ENCODE measurements around the gene ARL2.

Gene ARL2

DNA sequence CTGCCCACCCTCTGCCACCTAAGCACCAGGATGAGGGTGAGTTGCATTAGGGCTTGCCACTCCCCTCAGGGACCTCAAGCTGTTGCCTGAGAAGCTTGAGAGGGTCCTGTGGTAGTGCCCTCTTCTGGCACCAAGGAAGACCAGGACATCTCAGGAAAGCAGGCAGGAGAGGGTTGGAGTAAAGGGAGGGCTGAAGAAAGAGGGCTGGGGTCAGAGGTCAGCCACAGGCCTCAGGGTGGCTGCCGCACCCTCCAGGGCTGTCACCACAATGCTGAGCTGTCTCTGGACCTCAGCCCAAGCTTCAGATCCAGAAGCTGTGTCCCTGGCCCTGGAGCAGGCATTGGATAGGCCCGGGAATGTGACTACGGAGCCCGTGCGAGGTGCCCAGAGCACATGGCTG is 31.1 kb downstream of the ARL2 start:
- DNase-seq = no peak

DNA sequence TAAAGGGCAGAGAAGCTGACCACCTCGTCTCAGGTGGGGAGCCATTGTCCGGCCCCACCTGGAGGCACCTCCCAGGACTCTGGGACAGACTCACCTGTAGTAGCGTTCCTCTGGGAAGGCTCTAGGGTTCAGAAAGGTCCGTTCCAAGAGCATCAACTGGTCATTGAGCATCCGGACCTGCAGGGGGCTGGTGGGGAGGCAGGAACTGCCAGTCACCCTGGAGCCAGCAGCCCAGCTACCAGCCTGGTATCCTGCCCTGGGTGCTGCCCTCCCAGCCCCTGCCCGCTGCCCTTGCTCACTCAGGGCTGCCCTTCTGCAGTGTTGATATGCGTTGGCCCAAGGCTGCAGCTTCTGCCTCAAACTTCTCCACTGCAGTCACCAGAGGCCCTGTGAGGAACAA is 31.8 kb downstream of the ARL2 start:
- no peak for DNase-seq

DNA sequence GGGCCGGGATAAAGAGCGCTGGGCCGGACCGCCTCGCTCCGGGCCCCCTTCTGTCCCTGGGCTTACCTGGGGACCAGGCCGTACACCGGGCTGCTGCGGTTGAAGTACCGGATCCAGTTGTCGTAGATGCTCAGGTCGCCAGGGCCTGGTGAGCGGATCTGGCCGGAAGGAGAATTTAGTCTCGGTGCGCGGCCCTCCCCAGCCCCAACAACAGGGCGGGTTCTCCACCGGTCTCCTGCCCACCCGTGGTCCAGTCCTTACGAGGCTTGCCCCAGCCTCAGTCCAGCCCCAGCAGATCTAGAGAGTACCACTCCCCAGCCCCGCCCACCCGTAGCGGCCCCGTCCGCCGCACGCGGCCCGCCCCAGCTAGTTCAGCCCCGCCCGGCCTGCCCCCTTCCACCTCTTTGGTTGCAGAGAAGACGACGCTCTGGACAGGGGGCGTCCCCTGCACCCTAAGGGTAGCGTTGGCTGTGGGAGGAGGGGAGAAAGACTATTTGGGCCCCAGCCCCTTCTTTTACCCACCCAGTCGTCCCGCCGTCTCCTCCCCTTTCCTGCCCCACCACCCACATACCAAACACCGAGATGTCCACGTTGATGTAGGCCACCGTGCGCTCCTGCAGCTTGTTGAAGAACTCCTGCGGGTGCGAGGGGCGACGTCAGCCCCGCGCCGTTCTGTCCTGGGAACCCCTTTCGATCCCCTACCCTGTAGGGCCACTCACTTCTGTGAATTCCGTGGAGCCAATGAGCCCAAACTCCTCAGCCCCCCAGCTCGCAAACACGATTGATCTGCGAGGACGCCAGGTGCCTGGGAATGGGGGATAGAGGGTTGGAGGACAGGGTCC is 33.8 kb downstream of the ARL2 start:
- DNase-seq = no peak

DNA sequence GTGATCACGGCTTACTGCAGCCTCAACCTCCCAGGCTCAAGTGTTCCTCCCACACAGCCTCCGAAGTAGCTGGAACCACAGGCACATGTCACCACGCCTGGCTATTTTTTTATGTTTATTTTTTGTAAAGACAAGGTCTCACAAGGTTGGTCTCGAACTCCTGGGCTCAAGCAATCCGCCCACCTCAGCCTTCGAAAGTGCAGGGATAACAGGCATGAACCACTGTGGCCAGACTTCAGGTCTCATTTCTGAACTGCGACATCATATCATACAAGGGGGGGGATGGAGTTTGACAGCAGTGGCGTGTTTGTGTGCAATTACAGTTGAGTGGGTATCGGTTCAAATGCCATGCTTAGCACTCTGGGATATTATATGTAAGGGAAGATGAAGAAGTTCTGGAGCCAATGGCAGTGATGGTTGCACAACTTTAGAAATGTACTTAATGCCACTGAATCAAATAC is 37.5 kb downstream of the ARL2 start:
- no peak for DNase-seq

DNA sequence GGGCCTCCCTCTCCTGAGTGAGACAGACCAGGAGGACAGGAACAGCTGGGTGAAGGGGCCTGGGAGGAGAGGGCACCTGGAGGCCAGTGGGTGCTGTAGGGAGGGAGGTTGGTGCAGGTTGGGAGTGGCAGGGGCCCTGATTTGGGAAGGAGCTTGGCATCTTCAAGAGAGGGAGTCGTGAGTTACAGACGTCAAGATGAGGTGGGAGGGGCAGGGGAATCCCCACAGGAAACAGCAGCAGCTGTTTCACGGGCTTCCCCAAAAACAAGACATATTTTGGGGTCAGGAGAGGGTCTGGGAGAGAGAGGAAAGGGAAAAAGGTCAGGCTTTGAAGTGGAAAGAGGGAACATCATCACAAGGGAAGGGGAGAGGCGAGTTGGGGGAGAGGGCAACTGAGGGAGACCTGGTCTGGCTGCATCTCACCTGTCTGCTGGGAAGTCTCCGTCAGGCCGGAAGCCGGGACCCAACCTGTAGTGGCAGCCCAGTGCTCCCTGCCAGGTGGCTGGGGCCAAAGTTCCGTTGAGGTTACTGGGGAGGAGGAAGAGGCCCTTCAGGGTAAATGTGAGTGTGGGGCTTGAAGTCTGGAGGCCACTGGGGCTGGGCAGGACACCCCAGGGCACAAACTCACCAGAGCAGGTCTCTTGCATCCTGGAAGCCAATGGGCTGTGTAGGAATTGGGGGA is 40.0 kb downstream of the ARL2 start:
- DNase-seq = no peak

DNA sequence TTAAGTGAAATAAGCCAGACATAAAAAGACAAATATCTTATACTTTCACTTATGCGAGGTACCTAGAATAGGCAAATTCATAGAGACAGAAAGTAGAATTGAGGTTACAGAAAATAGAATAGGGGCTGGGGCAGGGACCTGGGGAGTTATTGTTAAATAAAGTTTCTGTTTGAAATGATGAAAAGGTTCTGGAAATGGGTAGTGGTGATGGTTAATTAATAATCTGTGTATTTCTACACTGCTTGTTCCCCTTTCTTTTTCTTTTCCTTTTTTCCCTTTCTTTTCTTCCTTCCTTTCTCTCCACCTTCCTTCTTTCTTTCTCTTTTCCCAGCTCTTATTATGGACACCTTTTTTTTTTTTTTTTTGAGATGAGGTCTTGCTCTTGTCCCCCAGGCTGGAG is 41.6 kb downstream of the ARL2 start:
- no peak for DNase-seq

DNA sequence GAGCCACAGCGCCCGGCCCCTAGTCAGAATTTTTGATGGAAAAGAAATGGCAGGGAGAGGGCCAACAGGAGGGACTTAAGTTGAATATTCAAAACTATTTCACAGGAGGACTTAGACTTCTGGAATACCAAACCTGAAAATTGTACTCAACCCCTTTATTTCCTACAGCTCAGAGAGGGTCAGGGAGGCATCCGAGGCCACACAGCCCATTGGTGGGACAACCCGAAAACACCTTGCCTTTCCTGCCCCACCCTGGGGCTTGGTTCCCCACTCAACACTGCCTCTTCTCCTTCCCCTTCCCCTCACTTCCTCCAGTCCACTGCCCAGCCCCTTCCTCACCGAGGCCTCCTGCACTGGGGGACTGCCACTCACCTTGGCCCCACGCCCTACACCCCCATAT is 43.0 kb downstream of the ARL2 start:
- DNase-seq = no peak

DNA sequence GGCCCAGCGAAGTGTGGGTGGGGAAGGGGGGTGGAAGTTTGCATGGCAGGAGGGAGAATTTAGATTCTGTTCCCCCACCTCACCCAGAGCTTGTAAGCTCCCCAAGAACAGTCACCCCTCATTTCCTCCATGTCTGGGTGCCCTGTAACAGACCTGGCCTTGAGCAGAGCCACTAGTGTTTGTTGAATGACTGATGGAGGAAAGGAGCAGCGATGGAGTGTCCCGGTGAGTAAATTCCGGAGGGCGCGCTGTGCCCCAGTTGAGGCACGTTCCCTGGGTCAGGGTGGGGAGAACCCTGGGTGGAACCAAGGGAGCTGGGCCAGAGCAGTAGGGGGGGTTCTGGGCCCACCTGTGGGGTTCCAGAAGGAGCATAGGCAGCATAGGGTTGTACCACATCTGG is 43.6 kb downstream of the ARL2 start:
- DNase-seq = no peak

DNA sequence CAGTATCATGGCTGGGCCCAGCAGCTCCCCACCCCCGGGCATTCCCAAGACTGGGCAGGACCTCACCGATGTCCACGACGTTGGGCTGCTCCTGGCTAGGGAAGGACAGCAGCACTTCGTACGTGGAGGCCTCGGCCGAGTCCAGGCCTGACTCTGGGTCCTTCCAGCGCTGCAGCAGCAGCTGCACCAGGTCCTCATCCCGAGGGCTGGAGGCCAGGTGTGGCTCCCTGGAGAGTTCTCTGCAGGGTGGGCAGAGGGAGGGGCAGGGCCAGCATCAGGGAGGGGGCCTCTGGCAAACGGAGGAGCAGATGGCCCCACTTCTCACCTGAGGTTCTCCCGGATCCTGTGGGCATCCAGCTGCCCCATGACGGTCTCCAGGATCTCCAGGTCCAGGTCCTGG is 44.1 kb downstream of the ARL2 start:
- no peak for DNase-seq

DNA sequence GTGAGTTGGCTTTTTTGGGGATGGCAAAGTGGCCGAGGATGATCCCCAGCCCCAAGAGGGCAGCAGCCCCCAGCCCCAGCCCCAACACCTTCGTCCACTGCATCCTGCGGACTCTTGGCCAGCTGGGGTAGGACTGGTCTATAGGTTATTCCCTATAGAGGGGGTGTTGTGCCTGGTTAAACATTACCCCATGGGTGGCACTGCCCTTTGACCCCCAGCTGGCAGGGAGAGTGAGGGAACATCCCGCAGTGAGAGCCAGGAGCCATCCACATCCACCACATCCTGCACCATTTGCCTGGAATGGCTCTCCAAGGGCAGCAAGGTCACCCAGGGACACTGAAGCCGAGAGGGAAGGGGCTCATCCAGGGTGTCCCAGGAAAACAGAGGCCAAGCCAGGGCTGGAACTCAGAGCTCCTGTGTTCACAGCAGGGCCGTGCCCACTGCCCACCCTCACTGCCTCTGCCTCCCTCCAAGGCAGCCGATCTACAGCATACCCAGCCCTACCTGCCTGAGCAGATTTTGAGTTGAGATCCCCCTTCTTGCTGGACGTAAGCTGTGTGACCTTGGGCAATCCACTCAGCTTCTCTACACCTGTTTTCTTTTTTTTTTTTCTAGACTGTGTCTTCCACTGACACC is 44.6 kb downstream of the ARL2 start, which contains the start of gene NAALADL1:
Gene NAALADL1, minus strand, starts transcription at position 135 of the 636 bp plus-strand sequence. Its CDS starts 32 bp downstream, at position 103.
- no peak for DNase-seq

DNA sequence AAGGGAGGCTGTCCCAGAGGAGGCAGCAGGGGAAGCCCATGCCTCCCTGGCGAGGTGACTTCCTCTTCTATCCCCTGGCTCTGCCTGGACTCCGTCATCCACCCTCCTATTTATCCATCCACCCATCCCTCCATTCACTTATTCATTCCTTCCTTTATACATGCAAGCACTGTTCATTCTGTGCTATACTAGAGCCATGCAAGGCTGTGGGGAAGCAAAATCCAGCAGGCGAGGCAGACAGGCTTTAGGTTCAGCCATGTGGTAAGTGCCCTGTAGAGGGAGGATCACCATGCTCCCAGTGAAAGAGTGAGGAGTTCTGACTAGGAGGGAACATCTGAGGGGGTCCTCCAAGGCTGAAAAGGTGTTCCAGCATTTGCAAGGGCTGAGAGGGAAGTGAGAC is 45.6 kb downstream of the ARL2 start:
- no peak for DNase-seq

DNA sequence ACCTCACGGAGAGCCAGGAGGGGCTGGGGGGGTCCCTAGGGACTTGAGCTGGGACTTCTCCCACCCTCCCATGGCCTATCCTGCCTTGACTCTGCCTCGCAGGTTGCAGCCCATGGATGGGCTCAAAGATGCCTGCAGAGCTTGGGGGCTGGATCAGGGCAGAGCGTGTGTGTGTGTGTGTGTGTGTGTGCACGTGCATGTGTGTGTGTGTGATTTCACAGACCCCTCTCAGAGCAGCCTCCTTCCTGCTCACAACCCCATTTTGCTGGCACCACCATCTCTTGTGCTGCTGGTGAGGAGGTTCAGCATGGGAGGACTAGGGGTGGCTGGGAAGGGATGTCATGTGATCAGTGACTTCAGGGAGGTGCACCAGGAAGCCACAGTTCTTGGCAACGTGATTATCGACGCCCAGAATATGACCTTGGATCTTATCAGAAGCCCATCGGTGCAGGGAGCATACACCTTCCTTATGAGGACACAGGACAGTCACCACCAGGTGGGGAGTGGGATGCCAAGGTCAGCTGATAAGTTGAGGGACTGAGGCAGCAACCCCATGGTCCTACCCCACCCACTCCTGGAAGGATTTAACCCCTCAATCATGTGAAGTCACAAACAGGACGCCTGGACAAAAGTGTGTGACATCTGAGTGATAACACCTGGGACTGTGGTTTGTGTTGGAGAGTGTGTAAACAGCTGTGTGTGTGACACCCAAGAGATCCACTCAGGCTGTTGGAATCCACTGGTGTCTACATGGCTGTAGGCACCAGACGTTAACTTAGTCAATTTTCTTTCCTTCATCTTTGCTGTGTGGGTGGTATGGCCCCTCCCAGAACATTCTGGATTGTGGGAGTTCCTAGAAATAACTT is 46.2 kb downstream of the ARL2 start:
- no peak for DNase-seq

DNA sequence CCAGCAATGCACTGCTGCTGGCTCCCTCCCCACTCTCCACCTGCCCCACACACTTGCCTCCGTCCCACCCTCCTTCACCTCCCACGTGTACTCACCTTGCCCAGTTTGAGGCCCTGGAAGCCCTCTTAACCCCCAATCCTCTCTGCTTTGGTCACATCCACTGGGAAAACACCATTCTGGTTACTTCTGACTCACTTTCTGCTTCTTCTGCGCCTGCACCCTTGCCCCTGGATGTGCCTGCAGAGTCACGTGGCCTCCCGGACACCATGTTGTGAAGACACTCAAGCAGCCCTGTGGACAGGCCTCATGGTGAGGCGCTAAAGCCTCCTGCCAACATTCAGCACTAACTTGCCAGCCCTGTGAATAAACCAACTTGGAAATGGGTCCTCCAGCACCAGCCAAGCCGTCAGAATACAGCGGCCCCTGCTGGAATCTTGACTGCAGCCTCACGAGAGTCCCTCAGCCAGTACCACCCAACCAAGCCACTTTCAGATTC is 47.0 kb downstream of the ARL2 start:
- DNase-seq = no peak

DNA sequence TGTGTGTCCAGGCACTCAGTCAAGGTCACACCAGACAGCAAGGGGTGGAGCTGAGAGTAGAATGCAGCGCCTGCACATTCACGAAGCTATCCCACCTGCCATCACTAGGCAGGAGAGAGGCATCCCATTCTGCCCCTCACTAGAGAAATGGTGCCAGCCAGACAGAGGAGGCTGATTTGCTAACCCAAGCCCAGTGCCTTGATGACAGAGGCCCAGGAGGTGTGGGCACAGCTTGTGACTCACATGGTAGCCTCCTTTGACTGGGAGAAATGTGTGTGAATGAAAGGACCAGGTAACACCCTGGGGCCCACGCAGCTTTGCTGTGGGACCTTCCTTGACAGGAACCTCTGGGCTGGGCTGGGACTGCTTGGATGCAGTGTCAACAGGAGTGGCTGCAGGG is 49.6 kb downstream of the ARL2 start:
- no peak for DNase-seq

DNA sequence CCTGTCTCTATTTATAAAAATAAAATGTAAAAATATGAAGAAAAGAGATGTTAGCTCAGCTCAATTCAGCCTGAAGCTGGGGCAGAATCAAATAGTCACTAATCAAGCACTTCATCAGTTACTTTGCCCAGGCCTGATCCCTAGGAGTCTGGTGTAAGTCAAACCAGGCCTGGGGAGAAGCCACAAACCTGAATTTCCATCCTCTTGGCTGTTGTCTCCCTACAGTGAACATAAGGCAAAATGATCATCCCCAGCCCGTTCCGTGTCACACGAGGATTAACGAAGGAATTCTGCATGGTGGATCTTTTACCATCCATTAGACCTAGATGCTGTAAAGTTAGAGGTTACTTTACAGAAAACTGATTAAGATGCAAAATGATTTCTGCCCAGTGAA is 50.9 kb downstream of the ARL2 start:
- DNase-seq = no peak

DNA sequence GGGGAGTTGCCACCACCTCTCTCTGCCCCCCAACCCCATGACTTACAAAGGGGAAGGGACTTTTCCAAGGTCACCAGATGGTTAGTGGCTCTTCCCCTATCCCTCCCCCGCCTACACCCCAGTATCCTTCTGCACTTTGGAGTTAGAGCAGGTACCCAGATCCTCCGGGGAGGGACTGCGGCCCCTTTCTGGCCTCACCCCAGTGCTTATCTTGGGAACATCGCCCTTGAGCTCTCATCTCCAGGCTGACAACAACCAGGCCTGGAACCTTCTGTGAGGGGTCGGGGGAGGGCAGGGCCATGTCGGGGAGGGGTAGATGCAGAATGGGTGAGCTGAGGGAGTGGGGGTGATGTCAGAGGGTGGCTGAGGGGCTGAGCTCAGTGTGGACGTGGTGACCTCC is 51.9 kb downstream of the ARL2 start:
- no peak for DNase-seq

DNA sequence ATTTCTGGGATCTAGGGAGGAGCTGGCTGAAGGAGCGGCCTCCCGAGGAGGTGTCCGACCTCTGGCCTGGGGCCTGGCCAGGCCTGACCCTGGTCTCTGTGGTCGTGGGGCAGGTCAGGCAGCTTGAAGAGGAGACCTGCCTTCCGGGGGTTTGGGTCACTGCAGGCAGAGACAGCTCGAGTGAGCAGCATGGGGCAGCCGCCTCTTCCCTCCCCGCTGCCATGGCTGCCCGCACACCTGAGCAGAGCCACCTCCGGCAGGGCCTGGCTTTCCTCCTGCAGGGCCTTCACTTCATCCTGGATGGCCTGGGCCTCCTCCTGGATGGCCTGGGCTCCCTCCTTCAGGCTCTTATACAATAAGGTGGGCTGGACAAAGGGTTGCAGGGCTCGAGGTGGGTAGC is 52.4 kb downstream of the ARL2 start:
- DNase-seq = no peak

DNA sequence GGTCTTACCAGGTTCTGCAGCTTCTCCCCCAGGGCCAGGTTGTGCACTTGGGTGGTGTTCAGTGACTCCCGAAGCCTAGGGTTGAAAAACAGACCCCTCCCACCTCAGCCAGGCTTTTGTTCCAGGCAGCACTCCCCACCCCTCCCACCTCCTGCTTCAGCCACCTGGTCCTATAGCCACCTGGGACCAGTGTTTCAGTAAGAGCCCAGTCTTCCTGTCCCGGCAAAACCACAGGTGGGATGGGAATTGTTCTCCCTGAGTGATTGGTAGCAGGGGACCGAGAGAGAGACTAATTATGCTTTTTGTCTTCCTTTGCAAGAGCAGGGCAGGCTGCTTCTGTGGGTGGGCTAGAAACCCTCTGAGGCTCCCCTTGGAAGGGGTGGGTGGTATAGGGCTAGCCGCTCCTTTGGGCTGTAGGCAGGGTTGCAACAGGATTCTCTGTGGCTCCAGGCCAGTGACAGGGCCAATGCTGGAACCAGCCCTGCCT is 52.9 kb downstream of the ARL2 start:
- no peak for DNase-seq

DNA sequence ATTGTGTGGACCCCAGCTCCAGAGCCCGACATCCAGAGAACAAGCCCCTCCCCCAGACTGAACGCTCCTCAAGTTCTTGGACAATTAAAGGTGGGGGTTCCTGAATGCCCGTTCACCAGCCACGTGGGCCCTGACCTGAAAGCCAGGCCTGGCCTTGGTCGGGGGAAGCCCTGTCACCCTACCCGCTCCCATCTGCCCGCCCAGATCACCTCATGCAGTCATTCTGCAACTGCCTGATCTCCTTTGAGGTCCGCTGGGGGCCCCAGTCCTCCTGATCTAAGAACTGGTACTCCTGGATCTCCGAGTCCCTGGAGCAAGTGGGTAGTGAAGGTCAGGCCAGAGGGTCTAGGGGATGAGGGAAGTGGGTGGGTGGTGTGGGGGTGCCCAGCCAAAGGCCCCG is 53.5 kb downstream of the ARL2 start:
- DNase-seq = no peak

DNA sequence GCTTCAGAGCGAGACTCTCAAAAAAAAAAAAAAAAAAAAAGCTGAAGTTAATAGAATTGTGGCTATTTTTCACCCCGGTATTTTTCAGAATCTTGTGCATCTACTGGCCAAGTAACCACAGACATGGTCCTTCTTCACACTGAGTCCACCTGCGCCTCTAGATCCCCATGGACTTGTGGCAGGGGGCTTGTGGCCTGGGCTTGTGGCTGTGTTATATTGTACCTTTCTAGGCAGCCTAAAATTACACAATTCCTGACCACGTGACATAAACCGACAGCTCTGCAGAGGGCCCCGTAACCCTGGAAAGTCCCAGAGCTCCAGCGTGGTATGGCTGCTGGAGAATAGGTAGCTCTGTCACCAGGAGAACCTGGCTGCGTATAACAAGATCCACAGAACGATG is 55.3 kb downstream of the ARL2 start:
- DNase-seq = no peak
